Chondrocyte (in vitro differentiated cells): ENCODE data around the gene SLC2A4. TPM values are rescaled to one million over a fixed set of nuclear protein-coding genes. Genes with fewer than 3 reads are reported as not detected.

ENCODE experiments used
- DNase-seq: peaks from one replicate; pipeline ENCODE4 v3.0.0; 2021; ENCODE audit warnings: mixed read lengths, low spot score
- H3K27ac Mint-ChIP-seq: one replicate; pipeline ENCODE4 v1.8.0; 2021; ENCODE audit warnings: mild to moderate bottlenecking, moderate library complexity, mixed read lengths; ENCODE audit not compliant: unreplicated experiment
- H3K27me3 Mint-ChIP-seq: 2 replicates; pipeline ENCODE4 v1.8.0; 2021; ENCODE audit warnings: low read depth, mixed read lengths
- H3K36me3 Mint-ChIP-seq: 2 replicates; pipeline ENCODE4 v1.8.0; 2021; ENCODE audit warnings: low read depth, mixed read lengths
- H3K4me1 Mint-ChIP-seq: 2 replicates; pipeline ENCODE4 v1.8.0; 2021; ENCODE audit warnings: low read depth, mild to moderate bottlenecking, mixed read lengths
- H3K4me3 Mint-ChIP-seq: one replicate; pipeline ENCODE4 v1.8.0; 2021; ENCODE audit warnings: mild to moderate bottlenecking, moderate library complexity, mixed read lengths; ENCODE audit not compliant: unreplicated experiment
- H3K9me3 Mint-ChIP-seq: 2 replicates; pipeline ENCODE4 v1.8.0; 2021; ENCODE audit warnings: low read depth, mixed read lengths
- CTCF ChIP-seq: fragments of 200-600 bp; sonication (generic); IDR thresholded peaks from 2 replicates; pipeline ENCODE4 v1.5.0; 2021; ENCODE audit warnings: antibody characterized with exemption, mild to moderate bottlenecking, moderate library complexity
- total RNA-seq: library from RNA; stranded (reverse); gene quantifications from 3 replicates; pipeline ENCODE4 v1.2.1, GENCODE V29; 2021

Gene SLC2A4
- total RNA-seq, 1 donor from 2014 or later: 0.30 TPM

- Mint-ChIP-seq H3K9me3 (no peaks in the 10 kb centered on the region), H3K27me3 (peaks cover 20% of the 10 kb centered on the region), H3K4me1 (peaks cover 17% of the 10 kb centered on the region), H3K27ac (no peak overlapping the region), H3K4me3 (peak overlapping the region; percentile 25), H3K36me3 (no peaks in the 10 kb centered on the region)
- no peak for TF ChIP-seq CTCF
- no peak for DNase-seq
Measured at GRCh38 chr17:7282752-7283321, 1.3 kb downstream of the SLC2A4 start.

DNA sequence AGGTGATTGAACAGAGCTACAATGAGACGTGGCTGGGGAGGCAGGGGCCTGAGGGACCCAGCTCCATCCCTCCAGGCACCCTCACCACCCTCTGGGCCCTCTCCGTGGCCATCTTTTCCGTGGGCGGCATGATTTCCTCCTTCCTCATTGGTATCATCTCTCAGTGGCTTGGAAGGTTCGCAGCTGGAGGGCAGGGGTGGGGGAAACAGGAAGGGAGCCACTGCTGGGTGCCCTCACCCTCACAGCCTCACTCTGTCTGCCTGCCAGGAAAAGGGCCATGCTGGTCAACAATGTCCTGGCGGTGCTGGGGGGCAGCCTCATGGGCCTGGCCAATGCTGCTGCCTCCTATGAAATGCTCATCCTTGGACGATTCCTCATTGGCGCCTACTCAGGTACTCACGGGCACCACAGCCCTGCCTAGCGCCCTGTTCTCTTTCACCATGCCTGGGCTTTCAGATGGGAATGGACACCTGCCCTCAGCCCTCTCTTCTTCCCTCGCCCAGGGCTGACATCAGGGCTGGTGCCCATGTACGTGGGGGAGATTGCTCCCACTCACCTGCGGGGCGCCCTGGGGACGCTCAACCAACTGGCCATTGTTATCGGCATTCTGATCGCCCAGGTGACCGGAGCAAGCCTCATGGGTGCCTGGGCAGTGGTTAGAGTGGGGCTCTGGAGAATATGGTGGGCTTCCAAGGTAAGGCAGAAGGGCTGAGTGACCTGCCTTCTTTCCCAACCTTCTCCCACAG lies 2.1 kb downstream of the SLC2A4 start:
- no peaks in the 10 kb centered on the region for H3K9me3 Mint-ChIP-seq
- peaks cover 17% of the 10 kb centered on the region for H3K4me1 Mint-ChIP-seq
- peaks cover 27% of the 10 kb centered on the region for H3K27me3 Mint-ChIP-seq
- no peak overlapping the region for H3K27ac Mint-ChIP-seq
- no peak for TF ChIP-seq CTCF
- H3K36me3 Mint-ChIP-seq: no peaks in the 10 kb centered on the region
- DNase-seq: no peak
- H3K4me3 Mint-ChIP-seq: no peak overlapping the region

DNA sequence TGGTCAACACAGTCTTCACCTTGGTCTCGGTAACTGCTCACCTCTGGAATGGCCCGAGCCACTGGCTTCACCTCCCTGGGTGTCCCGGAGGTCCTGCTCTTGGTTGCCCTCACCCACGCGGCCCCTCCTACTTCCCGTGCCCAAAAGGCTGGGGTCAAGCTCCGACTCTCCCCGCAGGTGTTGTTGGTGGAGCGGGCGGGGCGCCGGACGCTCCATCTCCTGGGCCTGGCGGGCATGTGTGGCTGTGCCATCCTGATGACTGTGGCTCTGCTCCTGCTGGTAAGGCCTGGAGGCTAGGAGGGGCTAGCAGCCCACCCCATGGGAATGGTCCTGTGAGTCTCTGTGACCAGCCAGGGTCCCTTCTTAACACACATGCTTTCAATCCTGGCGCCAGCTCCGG lies 3.4 kb downstream of the SLC2A4 start:
- DNase-seq: no peak
- H3K4me1 Mint-ChIP-seq: peaks cover 17% of the 10 kb centered on the region
- H3K9me3 Mint-ChIP-seq: no peaks in the 10 kb centered on the region
- no peak overlapping the region for H3K27ac Mint-ChIP-seq
- H3K36me3 Mint-ChIP-seq: no peaks in the 10 kb centered on the region
- H3K27me3 Mint-ChIP-seq: peaks cover 28% of the 10 kb centered on the region
- no peak overlapping the region for H3K4me3 Mint-ChIP-seq
- no peak for TF ChIP-seq CTCF

GRCh38 chr17:7285679-7286078 lies 4.2 kb downstream of the SLC2A4 start:
- Mint-ChIP-seq H3K27ac (no peak overlapping the region), H3K27me3 (peaks cover 32% of the 10 kb centered on the region)

More at GRCh38 chr17:7285679-7286078, 4.2 kb downstream of the SLC2A4 start:
- no peaks in the 10 kb centered on the region for H3K36me3 Mint-ChIP-seq
- H3K4me3 Mint-ChIP-seq: no peak overlapping the region
- H3K9me3 Mint-ChIP-seq: no peaks in the 10 kb centered on the region
- no peak for TF ChIP-seq CTCF
- no peak for DNase-seq
- peaks cover 16% of the 10 kb centered on the region for H3K4me1 Mint-ChIP-seq
